NCI-H524 treated with DMSO at 0.1 percent for 48 hours (cell line): ENCODE measurements around the gene CLEC18A.
"Not testable (repeated sequence)": the region's sequence is repeated elsewhere in the genome, so short reads cannot be mapped to it uniquely, and the experiment has no call there.

Experiments
- DNase-seq: peaks from one replicate; lab custom pipeline; 2025; lab: John Stamatoyannopoulos, UW

Gene CLEC18A

DNA sequence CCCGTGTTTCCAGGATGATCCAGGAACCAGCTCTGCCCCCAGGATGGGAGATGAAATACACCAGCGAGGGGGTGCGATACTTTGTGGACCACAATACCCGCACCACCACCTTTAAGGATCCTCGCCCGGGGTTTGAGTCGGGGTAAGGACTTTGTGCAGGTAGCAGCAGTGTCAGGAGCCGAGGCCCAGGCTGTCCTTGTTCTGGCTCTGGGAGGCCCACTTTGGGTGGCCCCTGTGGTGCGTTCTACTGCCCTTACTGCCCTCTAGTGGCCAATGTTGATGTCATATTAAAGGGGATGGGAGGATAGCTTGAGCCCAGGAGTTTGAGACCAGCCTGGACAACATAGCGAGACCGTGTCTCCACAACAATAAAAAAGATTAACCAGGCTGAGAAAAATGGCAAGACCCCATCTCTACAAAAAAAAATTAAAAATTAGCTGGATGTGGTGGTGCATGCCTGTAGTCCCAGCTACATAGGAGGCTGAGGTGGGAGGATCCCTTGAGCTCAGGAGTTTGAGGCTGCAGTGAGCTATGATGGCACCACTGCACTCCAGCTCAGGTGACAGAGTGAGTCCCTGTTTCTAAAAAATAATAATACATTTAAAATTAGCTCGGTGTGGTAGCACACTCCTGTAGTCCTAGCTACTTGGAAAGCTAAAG, 20.9 kb upstream of the CLEC18A start:
- DNase-seq: no peak

DNA sequence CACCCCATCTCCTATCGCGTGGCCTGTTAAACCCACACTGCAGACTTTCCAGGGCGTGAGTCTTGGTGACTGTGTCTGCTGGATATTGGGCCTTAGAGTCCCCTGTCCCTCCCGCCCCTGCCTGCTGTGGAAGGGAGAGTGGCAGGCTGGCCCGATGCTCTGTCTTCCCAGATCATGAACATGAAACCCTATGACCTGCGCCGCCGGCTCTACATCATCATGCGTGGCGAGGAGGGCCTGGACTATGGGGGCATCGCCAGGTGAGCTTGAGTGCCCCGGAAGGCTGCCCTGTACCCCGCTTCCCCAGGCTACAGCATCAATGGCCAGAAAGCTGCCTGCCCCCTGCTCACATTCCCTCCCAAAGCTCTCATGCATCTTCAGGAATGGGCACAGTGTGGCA, 19.5 kb upstream of the CLEC18A start:
- DNase-seq: no peak

DNA sequence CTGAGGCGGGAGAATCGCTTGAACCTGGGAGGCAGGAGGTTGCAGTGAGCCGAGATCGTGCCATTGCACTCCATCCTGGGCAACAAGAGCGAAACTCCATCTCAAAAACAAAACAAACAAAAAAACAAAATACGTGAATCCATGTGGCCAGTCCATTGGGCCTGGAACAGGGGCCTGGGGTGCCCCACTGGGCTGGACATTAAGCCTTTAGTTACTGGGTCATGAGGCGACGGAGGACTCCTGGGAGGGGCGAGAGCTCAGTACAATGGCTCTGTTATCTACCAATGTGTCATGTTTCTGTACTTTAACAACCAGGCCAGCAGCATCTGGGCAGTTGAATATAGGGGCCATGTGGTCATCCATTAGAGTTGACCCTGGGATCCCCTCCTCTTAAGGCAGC, 18.9 kb upstream of the CLEC18A start:
- DNase-seq: no peak

DNA sequence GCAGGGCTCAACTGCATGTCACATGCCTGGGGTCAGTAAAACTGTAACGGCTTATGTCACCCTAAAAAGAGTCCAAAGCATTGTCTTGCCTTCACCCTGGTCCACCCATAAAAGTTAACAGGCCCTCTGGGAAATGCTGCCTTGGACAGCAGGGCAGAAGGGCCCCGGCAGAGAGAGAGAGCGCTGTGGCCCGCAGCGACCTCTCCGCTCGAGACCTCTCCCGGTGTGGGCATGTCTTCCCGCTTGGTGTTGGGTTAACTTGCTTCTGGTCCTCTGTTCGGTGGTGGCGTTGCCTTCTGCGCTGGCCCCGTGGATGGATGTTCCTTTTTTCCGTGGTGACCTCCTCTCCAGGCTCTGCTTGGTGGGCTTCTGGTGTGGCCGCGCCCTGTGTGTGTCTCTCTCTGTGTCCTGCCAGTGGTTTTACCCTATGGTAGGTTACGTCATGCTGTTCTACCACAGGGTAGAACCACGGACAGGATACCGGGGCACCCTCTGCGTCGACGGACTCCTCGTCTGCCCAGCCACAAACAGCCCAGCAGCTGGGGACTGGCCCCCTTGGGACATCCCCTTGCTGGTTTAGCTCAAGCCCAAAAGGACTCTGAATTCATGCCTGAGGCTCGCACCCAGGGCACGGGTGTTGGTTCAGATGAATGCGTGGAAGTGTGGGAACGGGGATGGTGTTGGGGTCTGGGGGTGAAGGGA, 18.3 kb upstream of the CLEC18A start:
- DNase-seq: no peak

DNA sequence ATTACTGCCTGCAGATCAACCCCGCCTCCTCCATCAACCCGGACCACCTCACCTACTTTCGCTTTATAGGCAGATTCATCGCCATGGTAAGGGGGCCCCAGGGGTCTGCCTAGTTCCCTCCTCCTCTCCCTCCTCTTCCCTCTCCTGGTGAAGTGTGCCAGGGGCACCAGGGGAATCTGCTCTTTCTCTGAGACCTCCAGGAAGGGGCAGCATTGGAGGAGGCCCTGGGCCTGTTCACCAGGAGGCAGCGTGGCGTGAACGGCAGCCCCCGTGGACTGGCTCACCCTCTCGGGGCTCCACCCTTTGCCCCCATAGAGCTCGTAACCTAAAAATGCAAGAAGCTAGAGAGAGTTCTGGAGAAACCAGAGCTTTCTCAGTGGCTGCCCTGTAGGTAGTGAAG, 17.1 kb upstream of the CLEC18A start:
- DNase-seq: no peak

DNA sequence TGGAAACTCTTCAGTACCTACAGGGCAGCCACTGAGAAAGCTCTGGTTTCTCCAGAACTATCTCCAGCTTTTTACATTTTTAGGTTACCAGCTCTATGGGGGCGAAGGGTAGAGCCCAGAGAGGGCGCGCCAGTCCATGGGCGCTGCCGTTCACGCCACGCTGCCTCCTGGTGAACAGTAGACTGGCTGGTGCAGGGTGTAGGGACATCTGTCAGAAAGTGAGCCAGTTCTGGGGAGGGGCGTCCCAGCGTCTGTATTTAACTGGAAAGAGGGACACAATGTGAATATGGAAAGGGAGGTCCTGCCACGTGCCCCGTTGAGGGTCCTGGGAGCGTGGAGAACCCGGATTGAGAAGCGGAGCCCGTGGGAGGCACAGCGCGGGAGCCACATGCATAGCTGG, 16.4 kb upstream of the CLEC18A start:
- no peak for DNase-seq

DNA sequence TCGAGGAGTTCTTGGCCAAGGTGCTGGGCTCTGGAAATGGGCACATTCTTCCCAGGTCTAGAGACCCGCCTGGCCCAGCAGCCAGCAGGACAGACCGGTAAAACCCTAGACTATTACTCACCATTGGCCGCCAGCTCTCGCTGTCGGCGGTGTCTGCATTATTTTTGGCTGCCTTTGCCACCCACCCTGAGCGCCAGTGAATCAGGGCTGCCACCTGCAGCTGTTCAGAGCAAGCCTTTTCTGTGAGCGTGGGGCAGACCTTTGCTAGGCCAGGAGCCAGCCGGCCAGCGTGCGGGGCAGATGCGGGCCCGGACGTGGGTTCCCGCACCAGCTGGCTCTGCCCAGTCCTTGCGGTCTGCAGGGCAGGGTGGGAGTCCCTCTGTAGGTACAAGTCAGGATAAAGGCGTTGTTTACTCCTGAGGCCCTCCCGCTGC, 15.8 kb upstream of the CLEC18A start:
- no peak for DNase-seq

DNA sequence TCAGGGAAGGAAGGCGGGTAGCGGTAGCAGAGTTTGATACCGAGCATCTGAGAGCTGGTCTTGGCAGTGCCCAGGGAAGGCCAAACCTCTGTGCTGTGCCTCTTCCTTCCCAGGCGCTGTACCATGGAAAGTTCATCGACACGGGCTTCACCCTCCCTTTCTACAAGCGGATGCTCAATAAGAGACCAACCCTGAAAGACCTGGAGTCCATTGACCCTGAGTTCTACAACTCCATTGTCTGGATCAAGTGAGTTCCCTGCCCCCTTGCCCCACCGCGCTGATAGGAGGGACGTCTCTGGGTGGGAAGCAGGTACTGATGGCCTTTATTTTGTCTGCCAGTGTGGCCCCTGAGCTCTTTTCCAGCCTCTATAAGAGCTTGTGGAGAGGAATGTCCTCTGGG, 15.4 kb upstream of the CLEC18A start:
- no peak for DNase-seq

DNA sequence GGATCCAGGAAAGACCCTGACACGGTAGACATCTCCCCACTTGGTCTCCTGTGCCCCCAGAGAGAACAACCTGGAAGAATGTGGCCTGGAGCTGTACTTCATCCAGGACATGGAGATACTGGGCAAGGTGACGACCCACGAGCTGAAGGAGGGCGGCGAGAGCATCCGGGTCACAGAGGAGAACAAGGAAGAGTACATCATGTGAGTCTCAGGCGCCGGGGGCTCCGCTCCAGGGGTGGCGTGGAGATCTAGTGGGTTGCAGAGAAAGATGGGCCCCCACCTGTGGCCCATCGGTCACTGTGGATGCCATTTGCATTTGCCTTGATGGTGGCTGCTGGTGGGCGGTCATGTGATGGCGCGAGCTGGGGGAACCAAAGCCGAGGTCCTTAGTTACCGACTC, 14.9 kb upstream of the CLEC18A start:
- no peak for DNase-seq

DNA sequence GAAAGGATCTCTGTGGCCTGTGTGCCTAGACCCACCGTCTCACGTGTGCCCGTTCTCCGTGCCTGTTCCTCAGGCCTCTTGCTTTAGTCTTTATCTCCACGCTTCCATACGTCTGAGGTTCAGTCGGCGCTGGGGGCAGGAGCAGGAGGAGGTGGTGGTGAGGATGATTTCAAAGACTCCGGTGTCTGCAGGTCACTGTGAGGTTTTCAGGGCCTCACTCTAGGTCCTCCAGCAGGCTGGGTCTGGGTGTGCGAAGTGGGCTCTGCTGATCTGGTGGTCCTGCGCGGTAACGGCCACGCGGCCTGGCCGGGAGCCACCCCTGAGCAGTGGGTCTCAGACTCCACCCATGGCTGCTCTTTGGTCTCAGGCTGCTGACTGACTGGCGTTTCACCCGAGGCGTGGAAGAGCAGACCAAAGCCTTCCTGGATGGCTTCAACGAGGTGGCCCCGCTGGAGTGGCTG, 14.4 kb upstream of the CLEC18A start:
- no peak for DNase-seq

DNA sequence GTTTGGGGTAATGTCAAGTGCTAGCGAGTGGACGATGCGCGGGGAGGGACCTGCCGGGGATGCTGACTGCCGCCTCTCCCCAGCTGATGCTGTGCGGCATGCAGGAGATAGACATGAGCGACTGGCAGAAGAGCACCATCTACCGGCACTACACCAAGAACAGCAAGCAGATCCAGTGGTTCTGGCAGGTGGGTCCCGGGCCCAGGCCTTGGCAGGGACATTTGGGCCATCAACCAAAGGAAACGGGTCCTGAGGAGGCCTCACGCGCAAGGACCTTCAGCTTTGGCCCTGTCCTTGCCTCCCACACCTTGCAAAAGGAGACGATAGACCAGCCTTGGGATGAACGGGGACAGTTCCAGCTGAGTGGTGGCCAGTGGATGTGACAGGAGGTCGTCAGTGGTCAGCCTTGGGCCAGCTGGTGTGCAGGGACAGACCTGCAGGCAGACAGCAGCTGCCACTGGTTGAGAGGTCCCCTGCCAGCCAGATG, 13.6 kb upstream of the CLEC18A start:
- DNase-seq: no peak

DNA sequence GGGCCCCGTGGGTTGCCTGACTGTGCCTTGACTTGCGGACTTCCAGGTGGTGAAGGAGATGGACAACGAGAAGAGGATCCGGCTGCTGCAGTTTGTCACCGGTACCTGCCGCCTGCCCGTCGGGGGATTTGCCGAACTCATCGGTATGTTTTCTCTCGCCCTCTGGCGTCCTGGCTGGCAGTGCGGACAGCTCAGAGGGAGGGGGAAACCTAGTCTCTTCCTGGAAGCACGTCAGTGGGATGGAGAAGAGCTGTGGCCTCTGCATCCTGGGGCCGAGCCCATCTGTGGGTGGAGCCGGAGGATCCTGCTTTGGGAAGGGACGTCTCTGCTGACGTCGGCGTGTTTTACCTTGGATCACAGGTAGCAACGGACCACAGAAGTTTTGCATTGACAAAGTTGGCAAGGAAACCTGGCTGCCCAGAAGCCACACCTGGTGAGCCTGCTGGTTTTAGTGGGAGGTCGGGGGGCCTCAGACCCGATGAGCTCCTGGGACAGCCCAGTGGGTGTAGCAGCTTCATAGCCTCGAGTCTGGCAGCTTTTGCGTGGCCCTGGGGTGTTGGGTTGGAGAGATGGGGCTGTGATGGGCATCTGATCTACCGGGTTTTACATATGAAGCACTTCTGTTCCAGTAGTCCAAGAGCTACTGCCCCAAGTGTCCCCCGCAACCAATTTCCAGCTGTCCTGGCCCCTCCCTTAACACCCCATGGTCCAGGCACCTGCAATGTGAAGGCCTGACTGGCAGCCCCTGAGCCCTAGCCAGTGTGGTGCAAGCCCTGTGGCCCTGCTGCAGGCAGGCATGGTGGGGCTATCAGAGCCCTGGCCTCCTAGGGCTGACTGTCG, 11.9 kb upstream of the CLEC18A start:
- DNase-seq: no peak

DNA sequence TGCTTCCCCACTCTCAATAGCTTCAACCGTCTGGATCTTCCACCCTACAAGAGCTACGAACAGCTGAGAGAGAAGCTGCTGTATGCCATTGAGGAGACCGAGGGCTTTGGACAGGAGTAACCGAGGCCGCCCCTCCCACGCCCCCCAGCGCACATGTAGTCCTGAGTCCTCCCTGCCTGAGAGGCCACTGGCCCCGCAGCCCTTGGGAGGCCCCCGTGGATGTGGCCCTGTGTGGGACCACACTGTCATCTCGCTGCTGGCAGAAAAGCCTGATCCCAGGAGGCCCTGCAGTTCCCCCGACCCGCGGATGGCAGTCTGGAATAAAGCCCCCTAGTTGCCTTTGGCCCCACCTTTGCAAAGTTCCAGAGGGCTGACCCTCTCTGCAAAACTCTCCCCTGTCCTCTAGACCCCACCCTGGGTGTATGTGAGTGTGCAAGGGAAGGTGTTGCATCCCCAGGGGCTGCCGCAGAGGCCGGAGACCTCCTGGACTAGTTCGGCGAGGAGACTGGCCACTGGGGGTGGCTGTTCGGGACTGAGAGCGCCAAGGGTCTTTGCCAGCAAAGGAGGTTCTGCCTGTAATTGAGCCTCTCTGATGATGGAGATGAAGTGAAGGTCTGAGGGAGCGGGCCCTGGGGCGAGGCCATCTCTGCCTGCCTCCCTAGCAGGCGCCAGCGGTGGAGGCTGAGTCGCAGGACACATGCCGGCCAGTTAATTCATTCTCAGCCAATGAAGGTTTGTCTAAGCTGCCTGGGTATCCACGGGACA, 11.1 kb upstream of the CLEC18A start:
- no peak for DNase-seq

DNA sequence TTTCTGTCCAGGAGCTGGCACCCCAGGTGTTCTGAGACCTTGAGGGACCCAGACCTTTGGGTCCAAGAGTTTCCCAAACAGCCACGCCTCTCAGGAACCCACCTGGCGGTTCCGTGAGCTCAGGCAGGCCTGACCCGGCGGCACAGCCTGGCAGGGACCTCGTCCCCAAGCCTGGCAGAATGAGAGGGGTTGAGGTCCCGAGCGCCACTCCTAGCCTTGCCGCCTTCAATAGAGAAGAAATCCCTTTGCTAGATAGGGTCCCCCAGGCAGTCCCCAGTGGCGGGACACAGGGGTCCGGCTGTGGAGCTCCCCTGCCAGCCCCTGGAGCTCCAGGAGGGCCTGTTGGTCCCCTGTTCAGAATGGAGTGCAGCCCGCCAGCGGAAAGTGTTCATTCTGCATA, 10.5 kb upstream of the CLEC18A start:
- no peak for DNase-seq

DNA sequence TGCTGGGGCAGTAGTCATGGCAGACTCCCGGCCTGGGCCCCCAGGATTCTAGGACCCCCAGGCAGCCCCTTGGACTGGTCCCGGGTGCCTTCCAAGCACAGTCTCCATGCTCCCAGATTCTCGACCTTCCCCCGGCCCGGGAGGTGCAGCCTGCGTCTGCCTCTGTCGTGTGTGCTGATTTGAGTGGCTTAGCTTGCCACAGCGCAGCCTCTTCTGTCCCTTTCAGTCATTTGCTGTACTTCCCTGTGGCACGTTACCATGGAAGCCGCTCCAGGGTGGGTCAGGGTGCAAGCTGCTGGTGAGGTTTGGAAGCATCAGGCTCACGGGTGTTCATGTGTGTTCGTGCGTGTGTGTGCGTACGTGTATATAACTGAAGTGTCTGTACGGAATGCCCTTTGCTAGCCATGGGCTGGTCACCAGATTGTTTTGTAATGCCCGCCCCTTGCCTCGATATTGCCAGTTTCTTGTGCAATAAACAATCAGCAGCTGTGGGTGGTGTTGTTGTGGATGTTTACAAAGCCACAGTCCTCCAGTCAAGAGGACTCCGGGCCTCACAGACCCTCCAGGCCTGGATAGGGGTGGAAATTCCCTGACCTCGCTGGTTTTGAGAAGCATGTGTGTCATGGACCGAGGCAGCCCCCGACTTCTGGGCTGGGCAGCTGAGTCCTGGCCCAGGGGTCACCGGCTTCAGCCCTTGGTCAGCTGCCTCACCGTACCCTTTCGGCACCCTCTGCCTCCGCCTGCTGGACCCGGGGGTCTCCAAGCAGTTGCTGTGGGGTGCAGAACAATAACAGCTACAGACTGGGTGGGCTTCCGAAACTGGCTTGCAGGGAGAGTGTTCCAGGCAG, 9.7 kb upstream of the CLEC18A start:
- DNase-seq: no peak

DNA sequence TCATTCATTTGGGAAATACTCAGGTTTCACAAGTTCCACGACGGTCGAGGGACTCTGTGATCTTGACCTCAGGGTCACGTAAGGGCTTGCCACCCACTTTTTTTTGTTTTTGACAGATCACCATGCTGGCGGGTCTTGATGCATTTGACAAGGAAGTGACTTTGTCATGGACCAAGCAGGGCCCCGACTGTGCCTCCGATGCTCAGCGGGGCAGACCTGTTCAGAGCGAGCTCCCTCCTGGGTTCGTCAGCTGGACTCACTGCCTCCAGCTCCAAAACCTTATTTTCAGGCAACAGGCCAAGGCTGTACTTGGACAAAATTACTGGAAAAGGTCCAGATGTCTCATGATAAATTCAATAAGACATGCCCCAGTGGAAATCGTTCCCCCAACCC, 9.0 kb upstream of the CLEC18A start:
- DNase-seq: no peak

DNA sequence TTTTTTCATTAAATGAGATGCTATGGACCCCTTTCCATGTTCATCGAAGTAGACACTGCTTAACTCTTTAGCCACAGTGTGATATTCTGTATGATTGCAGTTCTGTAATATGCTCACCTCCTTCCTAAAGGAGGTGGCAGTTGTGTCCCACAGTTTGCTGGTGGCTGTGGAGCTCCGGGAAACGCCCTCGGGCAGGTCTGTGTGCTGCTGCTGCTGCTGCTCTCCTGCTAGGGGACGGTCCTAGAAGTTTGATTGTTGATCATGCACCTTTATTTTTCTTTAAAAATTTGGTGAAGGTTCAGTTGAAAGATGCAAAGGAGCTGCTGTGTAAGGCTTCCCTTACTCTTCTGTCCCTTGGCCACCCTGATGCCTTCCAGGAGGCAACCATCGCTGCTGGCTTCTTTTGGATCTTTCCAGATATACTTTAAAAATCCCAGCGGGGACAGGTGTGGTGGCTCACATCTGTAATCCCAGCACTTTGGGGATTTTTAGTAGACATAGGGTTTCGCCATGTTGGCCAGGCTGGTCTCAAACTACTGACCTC, 8.4 kb upstream of the CLEC18A start:
- DNase-seq: no peak

DNA sequence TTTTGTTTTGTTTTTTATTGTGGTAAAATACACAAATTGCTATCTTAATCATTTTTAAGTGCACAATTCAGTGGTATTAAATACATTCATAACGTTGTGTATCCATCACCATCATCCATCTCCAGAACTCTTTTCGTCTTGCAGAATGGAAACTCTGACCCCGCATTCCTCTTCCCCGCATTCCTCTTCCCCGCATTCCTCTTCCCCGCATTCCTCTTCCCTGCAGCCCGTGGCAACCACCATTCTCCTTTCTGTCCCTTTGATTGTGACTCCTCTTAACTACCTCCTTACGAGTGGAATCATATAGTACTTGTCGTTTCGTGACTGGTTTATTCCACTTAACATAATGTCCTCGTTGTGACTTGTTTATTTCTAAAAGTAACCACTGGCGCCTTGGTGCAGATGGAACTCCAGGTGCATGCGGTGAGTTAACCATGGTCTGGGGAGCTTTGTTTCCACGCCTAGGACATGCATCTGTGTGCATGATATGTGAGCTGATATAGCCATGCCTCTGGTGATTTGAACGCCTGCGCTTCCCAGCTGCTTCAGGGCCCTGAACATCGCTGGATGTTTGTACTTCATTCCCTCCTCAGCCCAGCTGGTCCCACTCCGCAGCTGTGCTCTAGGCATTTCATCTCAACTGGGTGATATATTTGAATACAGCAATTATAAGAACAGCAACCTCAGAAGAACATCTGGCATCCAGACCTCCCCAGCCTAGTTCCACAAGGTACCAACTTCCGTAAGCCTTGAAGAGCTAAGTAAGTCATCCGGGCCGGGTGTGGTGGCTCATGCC, 7.7 kb upstream of the CLEC18A start:
- DNase-seq: not testable (repeated sequence)

DNA sequence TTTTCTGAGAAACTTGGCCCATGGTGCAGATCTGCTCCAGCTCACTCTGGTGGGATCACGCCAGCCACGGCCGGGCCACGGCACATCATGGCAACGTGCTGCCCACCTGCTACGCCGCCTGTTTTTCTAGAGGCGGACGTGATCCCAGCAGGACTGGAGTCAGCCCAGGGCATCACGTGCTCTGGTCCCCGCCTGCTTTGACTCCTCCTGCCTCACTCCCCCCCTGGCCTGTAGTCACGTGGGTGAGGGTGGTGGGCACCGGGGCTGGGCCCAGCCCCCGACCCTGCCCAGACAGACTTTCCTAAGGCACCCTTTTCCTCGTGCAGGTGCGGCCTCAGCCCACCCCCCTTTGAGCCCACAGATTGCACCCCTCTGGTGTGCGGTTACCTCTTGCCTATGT, 723 bp upstream of the CLEC18A start:
- DNase-seq: not testable (repeated sequence)

DNA sequence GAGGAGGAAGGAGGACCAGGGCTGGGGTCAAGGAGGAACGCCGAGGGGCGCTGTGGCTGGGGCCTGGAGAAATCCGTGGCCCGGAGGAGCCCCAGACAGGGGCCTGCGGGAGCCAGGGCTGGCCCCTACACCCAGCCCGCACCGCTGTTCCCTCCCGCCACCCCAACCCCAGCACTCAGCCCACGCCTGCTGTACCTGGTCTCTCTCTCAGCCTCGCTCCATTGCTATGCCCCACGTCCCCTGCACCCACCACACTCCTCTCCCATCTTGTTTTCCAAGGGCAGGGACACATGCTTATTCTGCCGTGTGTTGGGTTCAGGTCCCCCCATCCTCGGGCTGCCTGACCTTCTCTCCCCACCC, 518 bp downstream of the CLEC18A start:
- not testable (repeated sequence) for DNase-seq
